Activated naive CD4-positive, alpha-beta T cell treated with anti-CD3 and anti-CD28 coated beads for 36 hours (primary cell): ENCODE measurements around the gene CHSY1. TPM values are rescaled to one million over a fixed set of nuclear protein-coding genes. Genes with fewer than 3 reads are reported as not detected.

Experiments used
- CTCF ChIA-PET: fragments of 350-600 bp; sonication (Branson Sonifier 250); formaldehyde crosslinking; loops from one replicate; lab custom pipeline; 2021; ENCODE audit warnings: antibody characterized with exemption; lab: Charles Lee
- DNase-seq: peaks from one replicate; pipeline ENCODE4 v3.0.0-alpha.2; 2020
- H3K27ac Mint-ChIP-seq: one replicate; pipeline ENCODE4 v1.8.0; 2021; ENCODE audit warnings: mild to moderate bottlenecking, mixed read lengths
- H3K27me3 Mint-ChIP-seq: one replicate; pipeline ENCODE4 v1.8.0; 2021; ENCODE audit warnings: low read depth, mixed read lengths
- H3K36me3 Mint-ChIP-seq: one replicate; pipeline ENCODE4 v1.8.0; 2021; ENCODE audit warnings: low read depth, mixed read lengths
- H3K4me1 Mint-ChIP-seq: one replicate; pipeline ENCODE4 v1.8.0; 2021; ENCODE audit warnings: low read depth, mixed read lengths
- H3K4me3 Mint-ChIP-seq: one replicate; pipeline ENCODE4 v1.8.0; 2021; ENCODE audit warnings: mild to moderate bottlenecking, moderate library complexity, mixed read lengths
- H3K9me3 Mint-ChIP-seq: one replicate; pipeline ENCODE4 v1.8.0; 2021; ENCODE audit warnings: mixed read lengths
- intact Hi-C: fragments of 100-400 bp; cut with micrococcal nuclease; formaldehyde crosslinking; loops from one replicate; pipeline ENCODE4 v1.15.1; 2023
- total RNA-seq, 2 experiments: library from RNA; stranded (reverse); gene quantifications; one replicate each; pipeline ENCODE4 v1.2.3, GENCODE V29; 2021

CHSY1 gene
- total RNA-seq, 2 experiments from 2014 or later = 19.5 to 21.8 TPM

GRCh38 chr15:101159096-101159935 is 92.5 kb downstream of the CHSY1 start:
- CTCF ChIA-PET = interaction anchor here (0.9 to 1.6 kb wide), 5 partner anchors 9 to 99 kb away, joined by 3 to 6 read pairs (median 4); no protein-coding TSS in a partner anchor
- Mint-ChIP-seq H3K9me3 (peaks cover 4% of the 10 kb centered on the region), H3K36me3 (peaks cover 2% of the 10 kb centered on the region), H3K27ac (peak overlapping the region; percentile 35), H3K4me1 (peaks cover 25% of the 10 kb centered on the region), H3K4me3 (no peak overlapping the region), H3K27me3 (no peaks in the 10 kb centered on the region)
- intact Hi-C loops = loop anchor here (1.0 to 2.0 kb wide), 5 partner anchors 23 to 47 kb away; no protein-coding TSS in a partner anchor
- peak; percentile 63 for DNase-seq

- DNase-seq = no peak
- Mint-ChIP-seq H3K4me1 (peaks cover 25% of the 10 kb centered on the region), H3K27me3 (no peaks in the 10 kb centered on the region), H3K4me3 (no peak overlapping the region), H3K27ac (no peak overlapping the region), H3K9me3 (no peaks in the 10 kb centered on the region), H3K36me3 (no peaks in the 10 kb centered on the region)
- intact Hi-C loops = loop anchor here (1.0 to 2.0 kb wide), 5 partner anchors 22 to 48 kb away; no protein-coding TSS in a partner anchor
- CTCF ChIA-PET = interaction anchor here (0.7 to 1.0 kb wide), 2 partner anchors 28 to 70 kb away, joined by 3 to 4 read pairs; no protein-coding TSS in a partner anchor
These were observed 93.4 kb downstream of the CHSY1 start for GRCh38 chr15:101158166-101159095.

GRCh38 chr15:101157721-101158120 is 94.1 kb downstream of the CHSY1 start:
- H3K36me3 Mint-ChIP-seq = no peaks in the 10 kb centered on the region
- peaks cover 25% of the 10 kb centered on the region for H3K4me1 Mint-ChIP-seq
- H3K4me3 Mint-ChIP-seq = no peak overlapping the region
- no peak for DNase-seq
- H3K27ac Mint-ChIP-seq = no peak overlapping the region
- CTCF ChIA-PET = interaction anchor here (0.7 kb wide), 1 partner anchor 29 kb away, joined by 3 read pairs; no protein-coding TSS in a partner anchor
- H3K9me3 Mint-ChIP-seq = no peaks in the 10 kb centered on the region
- no peaks in the 10 kb centered on the region for H3K27me3 Mint-ChIP-seq
- intact Hi-C loops = loop anchor here (2.0 kb wide), 1 partner anchor 21 kb away; no protein-coding TSS in a partner anchor

DNA sequence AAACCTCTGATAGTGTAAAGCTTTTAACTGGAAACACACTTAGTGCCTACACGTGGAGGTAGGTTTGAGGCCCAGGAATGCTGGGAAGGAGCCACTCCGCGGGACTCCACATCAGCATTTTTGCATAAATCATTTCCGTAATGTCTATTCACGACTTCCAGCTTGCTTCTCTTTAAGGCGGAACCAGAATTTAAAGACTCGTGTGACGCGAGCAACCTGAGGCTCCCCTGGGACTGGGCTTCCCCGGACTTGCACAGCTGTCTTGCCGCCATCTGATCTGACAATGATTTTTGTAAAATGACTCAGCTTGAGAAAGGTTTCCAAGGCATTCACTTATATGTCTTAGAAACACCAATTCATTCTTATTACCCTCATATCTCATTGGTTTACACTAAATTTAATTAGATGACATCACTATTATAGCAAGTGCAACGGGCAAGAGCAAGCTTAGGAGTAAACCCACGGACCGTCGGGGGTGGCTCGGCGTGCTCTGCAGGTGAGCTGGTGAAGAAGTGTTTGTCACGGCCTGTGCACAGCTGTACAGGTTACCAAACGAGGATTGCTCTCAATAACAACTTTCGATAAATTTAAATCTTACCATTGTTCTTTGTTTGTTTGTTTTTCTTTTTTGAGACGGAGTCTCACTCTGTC is 95.2 kb downstream of the CHSY1 start:
- Mint-ChIP-seq H3K4me1 (peaks cover 22% of the 10 kb centered on the region), H3K27ac (no peak overlapping the region), H3K36me3 (no peaks in the 10 kb centered on the region), H3K27me3 (no peaks in the 10 kb centered on the region), H3K9me3 (no peaks in the 10 kb centered on the region), H3K4me3 (no peak overlapping the region)
- intact Hi-C loops = no loop called here
- CTCF ChIA-PET = interaction anchor here (0.6 to 1.4 kb wide), 2 partner anchors 30 to 68 kb away, joined by 3 read pairs; no protein-coding TSS in a partner anchor
- no peak for DNase-seq

- DNase-seq = no peak
- Mint-ChIP-seq H3K9me3 (no peaks in the 10 kb centered on the region), H3K4me1 (peaks cover 23% of the 10 kb centered on the region), H3K27ac (no peak overlapping the region), H3K27me3 (no peaks in the 10 kb centered on the region), H3K36me3 (no peaks in the 10 kb centered on the region), H3K4me3 (no peak overlapping the region)
- CTCF ChIA-PET = interaction anchor here (0.6 to 1.4 kb wide), 2 partner anchors 30 to 67 kb away, joined by 3 read pairs; no protein-coding TSS in a partner anchor
- intact Hi-C loops = no loop called here
These were observed 95.8 kb downstream of the CHSY1 start for GRCh38 chr15:101156061-101156460.

DNA sequence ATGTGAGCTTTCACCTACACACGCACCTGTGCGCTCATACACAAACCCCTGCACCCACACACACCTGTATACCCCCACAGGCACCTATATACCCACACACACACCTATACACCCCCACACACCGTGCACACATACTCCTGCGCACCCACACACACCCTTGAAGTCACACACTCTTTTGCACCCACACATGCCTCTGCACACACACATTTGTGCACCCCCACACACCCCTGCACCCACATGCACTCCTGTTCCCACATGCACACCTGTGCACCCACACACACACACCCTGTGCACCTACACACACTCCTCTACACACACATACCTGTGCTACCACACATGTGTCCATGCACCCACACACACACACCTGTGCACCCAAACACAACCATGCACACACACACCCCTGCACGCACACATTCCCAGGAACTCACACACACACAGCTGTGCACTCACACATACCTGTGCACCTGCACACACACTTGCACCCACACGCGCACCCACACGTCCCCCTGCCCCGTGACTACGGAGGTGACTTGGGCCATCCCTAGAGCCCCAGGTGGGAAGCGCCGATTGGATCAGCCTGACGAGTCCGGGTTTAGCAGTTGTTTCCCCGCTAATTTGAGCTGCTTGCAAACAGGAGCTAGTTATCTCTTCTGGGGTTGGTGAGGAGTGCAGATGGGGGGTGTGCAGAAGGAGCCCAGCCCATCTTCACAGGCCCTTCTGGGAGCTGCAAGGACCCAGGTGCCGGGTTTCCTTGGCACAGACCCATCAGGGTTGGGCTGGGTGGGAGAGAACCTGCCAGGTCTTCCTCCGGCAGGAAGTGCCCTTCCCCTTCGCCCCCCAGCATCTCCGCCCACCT is 97.8 kb downstream of the CHSY1 start:
- peaks cover 8% of the 10 kb centered on the region for H3K4me1 Mint-ChIP-seq
- H3K27ac Mint-ChIP-seq = no peak overlapping the region
- H3K9me3 Mint-ChIP-seq = no peaks in the 10 kb centered on the region
- no peaks in the 10 kb centered on the region for H3K36me3 Mint-ChIP-seq
- H3K27me3 Mint-ChIP-seq = no peaks in the 10 kb centered on the region
- no peak for DNase-seq
- H3K4me3 Mint-ChIP-seq = no peak overlapping the region
- CTCF ChIA-PET = interaction anchor here (0.7 to 1.1 kb wide), 2 partner anchors 26 to 41 kb away, joined by 3 read pairs; no protein-coding TSS in a partner anchor
- intact Hi-C loops = no loop called here

GRCh38 chr15:101152914-101153313 is 98.9 kb downstream of the CHSY1 start:
- H3K4me3 Mint-ChIP-seq = no peak overlapping the region
- H3K9me3 Mint-ChIP-seq = no peaks in the 10 kb centered on the region
- H3K36me3 Mint-ChIP-seq = no peaks in the 10 kb centered on the region
- no peak overlapping the region for H3K27ac Mint-ChIP-seq
- no peaks in the 10 kb centered on the region for H3K27me3 Mint-ChIP-seq
- intact Hi-C loops = no loop called here
- H3K4me1 Mint-ChIP-seq = peaks cover 5% of the 10 kb centered on the region
- CTCF ChIA-PET = interaction anchor here (0.9 to 1.1 kb wide), 2 partner anchors 19 to 25 kb away, joined by 3 read pairs; no protein-coding TSS in a partner anchor
- no peak for DNase-seq

DNA sequence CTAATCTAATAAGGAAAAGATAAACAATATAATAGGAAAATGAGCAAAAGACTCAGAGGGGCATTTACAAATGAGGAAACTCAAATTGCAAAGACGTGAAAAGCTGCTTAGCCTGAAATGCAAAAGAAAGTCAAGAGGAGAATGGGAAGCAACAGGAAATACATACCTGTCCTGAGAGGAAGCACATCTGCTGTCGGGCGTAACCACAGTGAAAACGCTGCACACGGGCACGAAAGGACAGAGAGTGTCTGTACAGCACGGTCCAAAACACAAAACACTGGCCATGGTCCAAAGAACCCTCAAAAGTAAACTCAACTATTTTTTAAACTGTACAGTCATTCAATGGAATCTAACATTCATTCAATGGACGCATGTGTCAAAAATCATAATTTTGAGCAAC is 100.6 kb downstream of the CHSY1 start:
- intact Hi-C loops = no loop called here
- H3K4me3 Mint-ChIP-seq = no peak overlapping the region
- no peaks in the 10 kb centered on the region for H3K9me3 Mint-ChIP-seq
- peaks cover 5% of the 10 kb centered on the region for H3K4me1 Mint-ChIP-seq
- no peak overlapping the region for H3K27ac Mint-ChIP-seq
- no peak for DNase-seq
- H3K27me3 Mint-ChIP-seq = peaks cover 2% of the 10 kb centered on the region
- H3K36me3 Mint-ChIP-seq = no peaks in the 10 kb centered on the region
- CTCF ChIA-PET = interaction anchor here (1.4 kb wide), 1 partner anchor 8 kb away, joined by 4 read pairs; no protein-coding TSS in a partner anchor

- no peak for DNase-seq
- Mint-ChIP-seq H3K36me3 (no peaks in the 10 kb centered on the region), H3K27ac (no peak overlapping the region), H3K4me1 (peaks cover 5% of the 10 kb centered on the region), H3K27me3 (peaks cover 3% of the 10 kb centered on the region), H3K4me3 (no peak overlapping the region), H3K9me3 (no peaks in the 10 kb centered on the region)
- CTCF ChIA-PET = interaction anchor here (1.4 kb wide), 1 partner anchor 9 kb away, joined by 4 read pairs; no protein-coding TSS in a partner anchor
- intact Hi-C loops = no loop called here
These were observed 101.2 kb downstream of the CHSY1 start for GRCh38 chr15:101150723-101151040.

DNA sequence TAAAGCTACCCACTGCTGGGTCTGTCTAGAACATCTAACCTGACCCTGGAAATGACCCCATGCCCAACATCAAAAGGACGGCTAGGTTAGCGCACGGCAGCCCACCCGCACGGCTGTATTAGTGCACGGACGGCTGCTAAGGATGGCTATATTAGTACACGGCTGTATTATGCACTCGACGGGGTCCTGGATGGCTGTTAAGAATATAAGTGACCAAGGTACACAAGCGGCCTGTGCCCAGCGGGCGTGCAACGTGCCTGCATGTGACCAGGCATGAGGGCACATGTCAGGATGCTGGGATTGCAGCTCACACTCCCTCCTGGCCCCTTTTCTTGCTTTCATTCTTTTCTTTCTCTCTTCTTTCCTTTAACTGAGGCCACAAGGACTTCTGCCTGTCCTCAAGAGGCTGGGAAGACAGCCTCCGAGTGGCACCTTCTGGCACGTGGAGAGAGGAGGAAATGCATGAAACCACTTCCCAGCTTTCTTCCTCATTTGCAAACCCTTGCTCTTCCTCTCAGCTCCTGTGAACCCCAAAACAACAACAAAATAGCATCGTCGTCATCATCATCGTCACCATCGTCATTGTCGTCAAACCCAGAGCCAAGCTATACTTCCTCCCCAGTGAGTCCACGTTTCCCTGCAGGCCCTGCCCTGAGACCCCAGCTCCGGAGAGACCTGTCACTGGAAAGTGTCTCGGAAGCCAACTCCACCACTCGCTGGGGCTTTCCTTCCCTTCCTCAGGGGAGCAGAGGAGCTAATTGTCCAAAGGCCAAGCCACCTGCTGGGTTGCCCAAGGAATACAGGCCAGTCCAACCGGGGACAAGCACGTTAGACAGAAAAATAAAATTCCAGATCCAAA is 101.8 kb downstream of the CHSY1 start:
- CTCF ChIA-PET = interaction anchor here (0.7 to 1.4 kb wide), 3 partner anchors 10 to 62 kb away, joined by 3 to 4 read pairs (median 3); no protein-coding TSS in a partner anchor
- Mint-ChIP-seq H3K27ac (no peak overlapping the region), H3K4me1 (peaks cover 5% of the 10 kb centered on the region), H3K36me3 (no peaks in the 10 kb centered on the region), H3K9me3 (no peaks in the 10 kb centered on the region), H3K4me3 (no peak overlapping the region), H3K27me3 (peaks cover 3% of the 10 kb centered on the region)
- DNase-seq = no peak
- intact Hi-C loops = no loop called here
